NCI-H748 (cell line): ENCODE data around the gene LOXL1.
"Not testable (repeated sequence)": the region's sequence is repeated elsewhere in the genome, so short reads cannot be mapped to it uniquely, and the experiment has no call there.

ENCODE experiments used
- DNase-seq: peaks from one replicate; lab custom pipeline; 2025; ENCODE audit not compliant: unreplicated experiment; lab: John Stamatoyannopoulos, UW

The LOXL1 gene

GRCh38 chr15:73972984-73973682 is 46.9 kb downstream of the LOXL1 start:
- peak; percentile 82 for DNase-seq

DNA sequence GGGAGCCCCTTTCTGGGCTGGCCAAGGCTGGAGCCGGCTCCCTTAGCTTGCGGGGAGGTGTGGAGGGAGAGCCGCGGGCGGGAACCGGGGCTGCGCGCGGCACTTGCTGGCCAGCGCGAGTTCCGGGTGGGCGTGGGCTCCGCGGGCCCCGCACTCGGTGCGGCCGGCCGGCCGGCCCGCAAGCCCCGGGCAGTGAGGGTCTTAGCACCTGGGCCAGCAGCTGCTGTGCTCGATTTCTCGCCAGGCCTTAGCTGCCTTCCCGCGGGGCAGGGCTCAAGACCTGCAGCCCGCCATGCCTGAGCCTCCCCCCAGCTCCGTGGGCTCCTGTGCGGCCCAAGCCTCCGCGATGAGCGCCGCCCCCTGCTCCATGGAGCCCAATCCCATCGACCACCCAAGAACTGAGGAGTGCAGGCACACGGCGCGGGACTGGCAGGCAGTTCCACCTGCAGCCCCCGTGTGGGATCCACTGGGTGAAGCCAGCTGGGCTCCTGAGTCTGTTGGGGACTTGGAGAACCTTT is 47.5 kb downstream of the LOXL1 start:
- DNase-seq = not testable (repeated sequence)

DNA sequence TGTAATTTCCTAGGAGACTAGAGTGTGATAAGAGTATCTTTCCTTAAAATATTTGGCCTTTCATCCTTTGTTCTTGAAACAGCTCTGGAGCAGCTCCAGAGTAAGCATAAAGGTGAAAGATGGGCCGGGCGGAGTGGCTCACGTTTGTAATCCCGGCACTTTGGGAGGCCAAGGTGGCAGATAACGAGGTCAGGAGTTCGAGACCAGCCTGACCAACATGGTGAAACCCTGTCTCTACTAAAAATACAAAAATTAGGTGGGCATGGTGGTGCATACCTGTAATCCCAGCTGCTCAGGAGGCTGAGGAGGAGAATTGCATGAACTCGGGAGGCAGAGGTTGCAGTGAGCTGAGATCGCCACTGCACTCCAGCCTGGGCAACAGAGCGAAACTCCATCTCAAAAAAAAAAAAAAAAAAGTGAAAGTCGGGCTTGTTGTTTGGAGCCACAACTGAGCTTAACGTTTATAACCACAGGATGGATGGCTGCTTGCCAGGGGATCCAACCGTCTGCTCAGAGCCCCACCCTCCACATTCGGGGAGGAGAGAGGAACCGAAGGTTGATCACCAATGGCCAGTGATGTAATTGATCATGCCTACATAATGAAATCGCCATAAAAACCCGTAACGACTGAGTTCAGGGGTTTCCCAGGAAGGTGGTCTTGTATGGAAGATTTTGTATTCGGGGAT is 49.3 kb downstream of the LOXL1 start:
- peak; percentile 20 for DNase-seq

DNA sequence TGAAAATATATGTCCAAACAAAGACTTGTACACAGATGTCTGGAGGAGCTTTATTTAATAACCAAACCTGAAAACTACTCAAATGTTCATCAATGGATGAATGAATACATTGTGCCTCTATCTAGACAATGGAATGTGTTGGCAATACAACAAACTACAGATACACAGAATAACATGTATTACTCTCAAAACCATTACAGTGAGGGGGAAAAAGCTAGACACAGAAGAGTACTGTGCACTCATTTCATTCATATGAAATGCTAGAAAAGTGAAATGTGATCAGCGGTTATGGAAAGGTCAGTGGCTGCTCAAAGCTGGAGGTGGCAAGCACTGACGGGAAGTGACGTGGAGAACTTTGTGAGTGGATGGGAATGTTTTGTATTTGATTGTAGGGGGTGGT is 52.6 kb downstream of the LOXL1 start:
- no peak for DNase-seq

DNA sequence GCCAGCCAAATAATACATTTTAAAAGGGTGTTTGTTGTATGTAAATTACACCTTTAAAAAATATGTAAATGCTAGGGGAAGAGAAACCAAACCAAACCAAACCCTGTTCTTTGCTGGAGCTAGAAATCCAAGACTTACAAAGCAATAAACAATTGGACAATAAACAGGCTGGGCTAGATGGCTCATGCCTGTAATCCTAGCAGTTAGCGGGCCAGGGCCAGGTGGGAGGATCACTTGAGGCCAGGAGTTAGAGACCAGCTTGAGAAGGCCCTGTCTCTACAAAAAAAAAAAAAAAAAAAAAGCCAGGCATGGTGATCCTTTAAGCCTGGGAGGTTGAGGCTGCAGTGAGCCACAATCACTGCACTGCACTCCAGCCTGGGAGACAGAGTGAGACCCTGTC is 53.4 kb downstream of the LOXL1 start:
- no peak for DNase-seq

GRCh38 chr15:73981761-73982221 is 55.5 kb downstream of the LOXL1 start:
- no peak for DNase-seq

GRCh38 chr15:73982222-73982962 is 56.1 kb downstream of the LOXL1 start:
- no peak for DNase-seq

GRCh38 chr15:73983211-73983727 is 57.0 kb downstream of the LOXL1 start:
- DNase-seq = no peak

DNA sequence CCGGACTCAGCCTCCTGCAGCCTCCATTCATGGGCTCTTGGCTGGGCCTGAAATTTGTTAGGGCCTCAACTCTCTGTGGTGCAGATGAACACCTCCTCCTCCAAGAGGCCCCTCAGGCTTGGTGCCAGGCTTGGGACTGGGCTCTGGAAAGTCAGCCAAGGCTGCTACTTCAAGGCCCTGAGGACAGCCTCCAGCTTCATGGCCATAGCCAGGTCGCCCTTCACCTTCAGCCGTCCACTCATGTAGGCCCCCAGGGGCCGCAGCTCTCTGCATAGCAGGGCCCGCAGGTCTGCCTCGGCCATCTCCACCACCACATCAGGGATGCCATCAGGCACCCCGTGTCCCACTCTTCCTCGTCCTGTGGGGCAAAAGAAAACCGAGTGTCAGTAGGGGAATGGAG is 57.5 kb downstream of the LOXL1 start:
- no peak for DNase-seq

- DNase-seq = no peak
These were observed 58.1 kb downstream of the LOXL1 start for GRCh38 chr15:73984208-73984979.

GRCh38 chr15:73985101-73985873 is 59.0 kb downstream of the LOXL1 start:
- DNase-seq = no peak

GRCh38 chr15:73986055-73986775 is 60.0 kb downstream of the LOXL1 start:
- DNase-seq = no peak

GRCh38 chr15:73986776-73987056 is 60.5 kb downstream of the LOXL1 start:
- no peak for DNase-seq

DNA sequence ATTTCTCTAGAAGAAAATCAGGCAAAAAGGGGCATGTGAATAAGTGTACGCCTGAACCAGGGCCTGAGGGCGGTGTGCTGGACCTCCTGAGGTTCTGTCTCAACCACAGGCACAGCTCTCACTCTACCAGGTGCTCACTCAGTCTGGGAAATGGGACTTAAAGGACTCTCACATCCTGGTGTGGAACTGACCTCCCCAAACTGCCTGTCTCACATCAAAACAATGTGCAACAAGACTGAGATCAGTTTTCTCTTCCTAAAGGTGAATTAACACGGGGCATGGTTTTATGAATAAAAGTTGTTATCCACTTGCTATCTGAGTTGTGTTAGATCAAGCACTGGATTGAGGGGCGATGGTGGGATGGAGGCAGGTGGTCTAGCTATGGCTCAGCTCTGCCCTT is 61.0 kb downstream of the LOXL1 start:
- no peak for DNase-seq

DNA sequence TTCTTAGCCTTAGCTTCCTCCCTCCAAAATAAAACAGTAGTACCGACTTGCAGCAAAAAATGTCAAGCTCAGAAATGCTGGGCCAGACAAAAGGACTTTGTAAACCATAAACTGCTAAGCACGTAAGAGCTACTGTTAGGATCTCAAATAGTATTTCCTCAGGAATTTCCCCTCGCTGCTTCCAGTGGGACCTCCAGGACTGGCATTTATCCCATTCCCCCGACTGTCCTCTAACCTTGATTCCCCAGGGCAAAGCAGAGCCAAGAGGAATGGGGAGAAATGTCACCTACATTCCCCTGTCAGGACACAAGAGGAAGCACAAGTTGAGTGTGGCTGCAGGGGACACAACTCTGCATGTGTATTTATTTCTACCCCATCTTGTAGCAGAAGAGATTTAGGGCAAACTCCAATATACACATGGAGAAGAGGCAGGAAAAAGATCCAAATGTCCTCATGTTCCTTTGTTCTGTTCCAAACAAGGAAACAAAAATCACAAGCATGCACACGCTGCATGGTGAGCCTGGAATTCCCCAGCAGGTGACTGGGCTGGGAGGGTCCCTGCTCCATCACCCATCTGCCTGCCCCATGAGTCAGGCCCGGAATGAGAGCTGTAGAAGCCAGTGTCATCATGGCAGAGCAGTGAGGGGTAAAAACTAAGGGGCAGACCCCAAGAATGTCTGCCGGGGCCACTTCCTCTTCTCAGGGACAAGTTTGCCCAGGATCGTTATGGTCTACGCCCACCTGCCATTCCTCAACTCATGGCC is 61.6 kb downstream of the LOXL1 start:
- no peak for DNase-seq

GRCh38 chr15:73988445-73988969 is 62.2 kb downstream of the LOXL1 start:
- DNase-seq = no peak

- no peak for DNase-seq
These were observed 62.9 kb downstream of the LOXL1 start for GRCh38 chr15:73989001-73989798.
